AG09319 (cell line): ENCODE measurements around the gene FBXO9.

ENCODE experiments used
- DNase-seq: peaks from one replicate; pipeline ENCODE4 v3.0.0-alpha.2; 2010; ENCODE audit warnings: low read depth; ENCODE audit errors: extremely low read depth
- TF ChIP-seq, protein P1 (sequence below): IDR thresholded peaks from 2 replicates; pipeline ENCODE4 v1.5.1; 2011; ENCODE audit warnings: low read depth, mild to moderate bottlenecking, inconsistent platforms, low read length, moderate library complexity

The FBXO9 gene

DNA sequence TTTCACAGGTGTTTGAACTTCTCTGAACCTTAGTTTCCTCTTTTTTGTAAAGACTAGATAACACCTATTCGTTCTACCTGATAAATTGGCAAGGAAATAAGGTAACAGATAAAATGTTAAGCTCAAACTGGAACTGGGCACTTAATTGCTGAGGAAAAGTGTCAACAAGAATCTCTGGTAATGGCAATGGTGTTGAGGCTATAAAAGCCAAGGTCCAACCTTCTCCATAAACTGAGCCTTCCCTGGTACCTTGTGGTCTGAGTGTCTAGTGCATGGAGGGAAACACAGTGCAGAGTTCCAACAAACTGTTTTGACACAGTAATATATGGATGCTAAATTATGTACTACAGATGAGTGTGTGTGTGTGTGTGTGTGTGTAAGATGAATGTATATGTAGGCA lies 36.7 kb upstream of the FBXO9 start:
- no peak for DNase-seq
- TF ChIP-seq, protein P1, sequence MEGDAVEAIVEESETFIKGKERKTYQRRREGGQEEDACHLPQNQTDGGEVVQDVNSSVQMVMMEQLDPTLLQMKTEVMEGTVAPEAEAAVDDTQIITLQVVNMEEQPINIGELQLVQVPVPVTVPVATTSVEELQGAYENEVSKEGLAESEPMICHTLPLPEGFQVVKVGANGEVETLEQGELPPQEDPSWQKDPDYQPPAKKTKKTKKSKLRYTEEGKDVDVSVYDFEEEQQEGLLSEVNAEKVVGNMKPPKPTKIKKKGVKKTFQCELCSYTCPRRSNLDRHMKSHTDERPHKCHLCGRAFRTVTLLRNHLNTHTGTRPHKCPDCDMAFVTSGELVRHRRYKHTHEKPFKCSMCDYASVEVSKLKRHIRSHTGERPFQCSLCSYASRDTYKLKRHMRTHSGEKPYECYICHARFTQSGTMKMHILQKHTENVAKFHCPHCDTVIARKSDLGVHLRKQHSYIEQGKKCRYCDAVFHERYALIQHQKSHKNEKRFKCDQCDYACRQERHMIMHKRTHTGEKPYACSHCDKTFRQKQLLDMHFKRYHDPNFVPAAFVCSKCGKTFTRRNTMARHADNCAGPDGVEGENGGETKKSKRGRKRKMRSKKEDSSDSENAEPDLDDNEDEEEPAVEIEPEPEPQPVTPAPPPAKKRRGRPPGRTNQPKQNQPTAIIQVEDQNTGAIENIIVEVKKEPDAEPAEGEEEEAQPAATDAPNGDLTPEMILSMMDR = no peak

DNA sequence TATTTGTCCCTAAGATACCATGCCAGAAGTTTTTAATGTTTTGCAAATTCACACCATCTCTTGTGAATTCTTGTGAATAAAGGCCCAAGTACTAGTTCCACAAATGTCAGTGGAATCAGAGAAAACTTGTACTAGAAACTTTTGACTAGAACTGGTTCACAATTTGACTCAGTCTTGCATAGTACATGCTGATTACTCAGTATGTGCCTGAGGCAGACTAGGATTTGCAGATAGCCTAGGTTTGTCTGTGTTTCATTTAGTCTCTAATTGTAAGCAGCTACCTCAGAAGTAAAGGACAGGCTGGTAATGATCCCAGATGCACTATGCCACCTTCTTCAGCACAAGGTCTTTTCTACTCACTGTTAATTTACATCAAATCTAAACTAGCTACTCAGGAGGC lies 35.9 kb upstream of the FBXO9 start:
- TF ChIP-seq, protein P1 = no peak
- DNase-seq = no peak

DNA sequence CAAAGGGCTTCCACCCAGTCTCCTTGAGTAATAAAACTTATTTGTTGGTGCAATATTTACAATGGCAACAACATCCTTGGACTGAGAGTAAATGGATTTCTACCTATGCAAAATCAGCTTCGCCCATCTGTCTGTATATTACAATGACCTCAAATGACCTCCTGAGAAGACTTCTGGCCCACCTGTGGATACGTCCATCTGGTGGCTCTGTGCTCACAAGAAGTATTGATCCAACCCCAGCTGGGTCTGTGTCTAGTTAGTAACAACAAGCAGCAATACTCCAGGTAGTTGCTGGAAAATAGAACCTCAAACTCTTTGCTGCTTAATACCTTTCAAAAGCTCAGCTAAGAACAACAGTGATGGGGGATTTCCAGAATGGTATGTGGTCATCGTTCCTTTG lies 35.4 kb upstream of the FBXO9 start:
- TF ChIP-seq, protein P1 = no peak
- DNase-seq = no peak

DNA sequence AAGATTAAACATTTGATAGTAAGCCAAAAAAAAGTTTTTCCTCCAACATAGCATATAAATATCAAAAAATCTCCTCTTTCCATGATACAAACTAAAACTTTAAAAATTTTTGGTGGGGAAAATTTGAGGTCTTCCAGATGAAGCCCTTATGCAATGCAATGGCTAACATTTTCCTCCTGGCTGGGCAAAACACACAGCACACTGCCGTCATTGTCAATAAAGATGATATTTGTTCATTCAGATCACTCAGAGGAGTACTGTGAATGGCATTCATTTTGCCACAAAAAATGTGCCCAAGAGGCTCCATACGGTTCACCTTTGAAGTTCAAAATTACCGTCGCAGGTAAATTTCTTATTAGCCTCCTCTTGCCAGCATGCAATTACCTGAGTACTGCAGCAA lies 33.9 kb upstream of the FBXO9 start:
- no peak for DNase-seq
- TF ChIP-seq, protein P1 = no peak

DNA sequence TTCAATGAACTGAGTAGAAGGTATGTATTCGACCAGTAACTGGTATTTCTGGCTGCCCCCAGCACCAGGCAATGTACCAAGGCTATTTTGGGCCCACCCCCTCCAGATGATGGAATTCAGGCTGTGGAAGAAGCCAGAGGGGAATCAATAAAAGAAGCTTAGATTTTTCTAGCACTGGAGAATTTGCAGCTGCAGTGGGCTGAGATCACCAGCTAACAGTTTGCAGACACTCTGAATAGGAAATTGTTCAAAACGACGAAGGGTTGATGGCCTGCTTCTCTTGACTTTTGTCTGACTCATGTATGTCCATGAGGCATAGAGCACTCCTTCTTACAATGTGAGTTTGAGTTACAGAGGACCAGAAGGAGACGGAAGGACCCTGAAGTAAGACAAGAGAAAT lies 32.4 kb upstream of the FBXO9 start:
- TF ChIP-seq, protein P1 = no peak
- DNase-seq = no peak

DNA sequence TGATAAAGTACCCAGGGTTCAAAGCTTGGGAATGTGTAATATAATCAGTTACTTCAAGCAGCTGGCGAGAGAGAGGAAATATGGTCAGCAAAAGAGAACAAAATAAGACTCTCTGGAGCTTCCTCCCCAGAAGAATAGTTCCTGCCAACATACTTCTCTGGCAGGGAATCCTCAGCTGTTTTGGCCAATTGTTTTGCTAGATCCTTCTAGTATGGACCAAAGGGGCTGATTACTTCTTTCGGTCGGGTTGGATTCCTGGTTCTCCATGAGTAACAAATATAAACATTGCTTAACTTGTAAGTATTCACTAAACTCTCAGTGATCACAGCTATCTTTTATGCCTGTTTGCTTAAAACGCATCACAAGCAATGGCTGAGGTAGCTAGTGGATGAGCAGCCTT lies 31.4 kb upstream of the FBXO9 start:
- DNase-seq = peak; percentile 81
- TF ChIP-seq, protein P1 = no peak

DNA sequence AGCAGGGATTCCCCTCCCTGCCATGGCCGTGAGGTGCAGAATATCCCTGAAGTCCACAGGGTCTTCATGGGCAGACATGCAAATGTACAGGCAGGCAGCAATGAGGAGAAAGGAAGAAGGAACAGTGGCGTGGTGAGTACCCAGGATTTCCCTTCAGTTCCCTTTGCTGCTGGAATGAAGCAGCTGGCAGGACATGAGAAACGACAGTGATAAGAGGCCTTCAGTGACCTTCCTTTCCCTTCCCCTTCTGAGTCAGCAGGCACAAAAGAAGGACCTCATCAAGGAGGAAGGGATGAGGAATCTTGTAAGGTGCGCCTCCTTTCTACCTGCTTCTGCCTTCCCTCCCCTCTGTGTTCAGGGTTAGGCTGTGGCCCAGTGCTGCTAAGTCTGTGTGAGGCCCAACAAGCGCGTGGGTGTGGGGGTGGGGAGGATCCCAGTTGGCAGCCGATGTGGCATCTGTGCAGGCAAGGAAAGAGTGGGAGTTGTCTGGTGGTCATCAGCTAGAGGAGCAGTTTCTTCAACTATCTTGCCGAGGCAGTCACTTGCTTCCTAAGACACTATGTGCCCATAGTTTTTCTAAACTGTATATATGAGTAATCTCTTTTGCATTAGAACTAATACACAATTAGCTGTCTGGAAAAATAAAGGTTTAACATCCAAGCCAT lies 29.5 kb upstream of the FBXO9 start:
- no peak for DNase-seq
- TF ChIP-seq, protein P1 = no peak
